ENCODE data around the gene RIBC2. TPM values are rescaled to one million over a fixed set of nuclear protein-coding genes. Genes with fewer than 3 reads are reported as not detected.

Gene RIBC2
- total and polyA plus RNA-seq, 2 of the 4 experiments (the other 2 are of a cell fraction) = 0.29 to 0.36 TPM

DNA sequence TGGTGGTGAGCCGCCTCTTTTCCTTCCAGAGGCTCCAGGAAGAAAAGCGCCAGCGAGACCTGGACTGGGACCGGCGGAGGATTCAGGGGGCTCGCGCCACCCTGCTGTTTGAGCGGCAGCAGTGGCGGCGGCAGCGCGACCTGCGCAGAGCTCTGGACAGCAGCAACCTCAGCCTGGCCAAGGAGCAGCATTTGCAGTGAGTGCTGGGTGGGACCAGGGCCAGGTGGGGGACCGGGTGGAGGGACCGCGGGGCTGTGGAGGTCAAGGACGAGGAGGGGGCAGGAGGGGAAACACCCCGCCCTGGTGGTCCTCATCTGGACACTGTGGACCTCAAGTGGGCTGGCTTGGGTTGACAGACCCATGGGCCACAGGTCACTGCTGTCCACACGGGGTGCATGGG, 17.4 kb downstream of the RIBC2 start:
- no peak for DNase-seq
- H3K4me3 ChIP-seq (ENCODE audit: insufficient read depth, low read depth, low read length) = no peak overlapping the region
- H3K4me1 ChIP-seq (ENCODE audit: control insufficient read depth, insufficient read depth, low read length) = 0 out of 2 replicates have a peak, but pooled peaks cover 2% of the 10 kb centered on the region
- peaks cover 3% of the 10 kb centered on the region for H3K9me3 ChIP-seq (ENCODE audit: control insufficient read depth, insufficient read depth, low read length)
- ChIA-PET POLR2A (ENCODE audit: unreplicated experiment) (no interaction called here), CTCF (no interaction called here)
- no peak overlapping the region for H2BK5ac ChIP-seq (ENCODE audit: low read depth, low read length, poor library complexity, severe bottlenecking)
- no peak overlapping the region for H2AK5ac ChIP-seq (ENCODE audit: low read depth, low read length)
- no peak overlapping the region for H2BK120ac ChIP-seq (ENCODE audit: low read depth, low read length)
- H3K4ac ChIP-seq (ENCODE audit: low read depth, low read length) = no peak overlapping the region
- intact Hi-C loops (cut with micrococcal nuclease) = no loop called here
- H4K20me1 ChIP-seq (ENCODE audit: insufficient read depth, low read length) = no peaks in the 10 kb centered on the region
- no peaks in the 10 kb centered on the region for H3K79me1 ChIP-seq (ENCODE audit: low read depth in 1 of 2, low read length in 2 of 2)
- no peaks in the 10 kb centered on the region for H3K36me3 ChIP-seq (ENCODE audit: control insufficient read depth, insufficient read depth, low read length)
- peaks cover 19% of the 10 kb centered on the region; the same call in 1 of the 2 replicates for H3K27me3 ChIP-seq (ENCODE audit: control insufficient read depth, insufficient read depth, low read length)
- H4K5ac ChIP-seq (ENCODE audit: low read depth, low read length) = no peak overlapping the region
- H2AFZ ChIP-seq (replicated peaks; ENCODE audit: low read length, poor library complexity) = no peak overlapping the region
- ATAC-seq (ENCODE audit: low read depth) = no peak
- in situ Hi-C loops (cut with MboI; ENCODE audit: low sequenced_read_pairs) = loop anchor here (5.0 kb wide), 1 partner anchor 164 kb away; no protein-coding TSS in a partner anchor
- no peak overlapping the region for H3K9ac ChIP-seq (ENCODE audit: low read depth, low read length)
- H3K56ac ChIP-seq (ENCODE audit: extremely low read depth, insufficient read depth, low read length) = no peak overlapping the region
- BruUV-seq (replicated peaks) = no TSS peak
- H3K14ac ChIP-seq (replicated peaks; ENCODE audit: low read depth, low read length) = no peak overlapping the region
- no peak overlapping the region for H2BK20ac ChIP-seq (ENCODE audit: low read depth, low read length)
- no peak overlapping the region for H3K18ac ChIP-seq (ENCODE audit: low read depth, low read length)
- no peak overlapping the region for H3K4me2 ChIP-seq (ENCODE audit: low read depth, low read length)
- dilution Hi-C loops (cut with HindIII; ENCODE audit: low sequenced_read_pairs, unreplicated experiment) = no loop called here
- H3K27ac ChIP-seq (ENCODE audit: insufficient read depth, low read length) = no peak overlapping the region
- 95% methylated on average over 8 of the region's 19 CpGs; no CpG with 5 or more reads in 1 of the 2 experiments for WGBS, 2 experiments (ENCODE audit: extremely low coverage in 2 of 2, insufficient read length in 1 of 2)
- no peak for TF ChIP-seq RAD21 (IDR thresholded peaks at IDR 0.05; ENCODE audit: low read length)
- TF ChIP-seq MXI1 (IDR thresholded peaks at IDR 0.05; ENCODE audit: borderline replicate concordance, low read depth, low read length) = no peak
- no peak for TF ChIP-seq RFX5 (IDR thresholded peaks at IDR 0.05; ENCODE audit: low read depth, low read length)
- TF ChIP-seq CEBPB (IDR thresholded peaks at IDR 0.05; ENCODE audit: low read depth, low read length) = no peak
- TF ChIP-seq RCOR1 (IDR thresholded peaks at IDR 0.05; ENCODE audit: insufficient replicate concordance, low read length) = no peak
- TF ChIP-seq, protein P1, sequence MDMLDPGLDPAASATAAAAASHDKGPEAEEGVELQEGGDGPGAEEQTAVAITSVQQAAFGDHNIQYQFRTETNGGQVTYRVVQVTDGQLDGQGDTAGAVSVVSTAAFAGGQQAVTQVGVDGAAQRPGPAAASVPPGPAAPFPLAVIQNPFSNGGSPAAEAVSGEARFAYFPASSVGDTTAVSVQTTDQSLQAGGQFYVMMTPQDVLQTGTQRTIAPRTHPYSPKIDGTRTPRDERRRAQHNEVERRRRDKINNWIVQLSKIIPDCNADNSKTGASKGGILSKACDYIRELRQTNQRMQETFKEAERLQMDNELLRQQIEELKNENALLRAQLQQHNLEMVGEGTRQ (IDR thresholded peaks at IDR 0.05; ENCODE audit: low read depth, low read length) = no peak
- TF ChIP-seq, protein P2, sequence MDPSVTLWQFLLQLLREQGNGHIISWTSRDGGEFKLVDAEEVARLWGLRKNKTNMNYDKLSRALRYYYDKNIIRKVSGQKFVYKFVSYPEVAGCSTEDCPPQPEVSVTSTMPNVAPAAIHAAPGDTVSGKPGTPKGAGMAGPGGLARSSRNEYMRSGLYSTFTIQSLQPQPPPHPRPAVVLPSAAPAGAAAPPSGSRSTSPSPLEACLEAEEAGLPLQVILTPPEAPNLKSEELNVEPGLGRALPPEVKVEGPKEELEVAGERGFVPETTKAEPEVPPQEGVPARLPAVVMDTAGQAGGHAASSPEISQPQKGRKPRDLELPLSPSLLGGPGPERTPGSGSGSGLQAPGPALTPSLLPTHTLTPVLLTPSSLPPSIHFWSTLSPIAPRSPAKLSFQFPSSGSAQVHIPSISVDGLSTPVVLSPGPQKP (IDR thresholded peaks at IDR 0.05; ENCODE audit: borderline replicate concordance, low read depth, low read length) = no peak
- no peak for TF ChIP-seq NFE2L2 (IDR thresholded peaks at IDR 0.05; ENCODE audit: low read depth, low read length)
- TF ChIP-seq CHD1 (IDR thresholded peaks at IDR 0.05; ENCODE audit: low read depth, low read length) = no peak
- no peak for TF ChIP-seq FOS (IDR thresholded peaks at IDR 0.05; ENCODE audit: low read depth, low read length)
- TF ChIP-seq POLR2A (IDR thresholded peaks at IDR 0.05; ENCODE audit: low read depth, low read length) = no peak
- TF ChIP-seq MAFK (IDR thresholded peaks at IDR 0.05; ENCODE audit: low read depth, low read length) = no peak
- TF ChIP-seq MAZ (IDR thresholded peaks at IDR 0.05; ENCODE audit: borderline replicate concordance, low read depth, low read length) = no peak
- no peak for TF ChIP-seq BHLHE40 (IDR thresholded peaks at IDR 0.05; ENCODE audit: low read depth, low read length)
- TF ChIP-seq, protein P3, sequence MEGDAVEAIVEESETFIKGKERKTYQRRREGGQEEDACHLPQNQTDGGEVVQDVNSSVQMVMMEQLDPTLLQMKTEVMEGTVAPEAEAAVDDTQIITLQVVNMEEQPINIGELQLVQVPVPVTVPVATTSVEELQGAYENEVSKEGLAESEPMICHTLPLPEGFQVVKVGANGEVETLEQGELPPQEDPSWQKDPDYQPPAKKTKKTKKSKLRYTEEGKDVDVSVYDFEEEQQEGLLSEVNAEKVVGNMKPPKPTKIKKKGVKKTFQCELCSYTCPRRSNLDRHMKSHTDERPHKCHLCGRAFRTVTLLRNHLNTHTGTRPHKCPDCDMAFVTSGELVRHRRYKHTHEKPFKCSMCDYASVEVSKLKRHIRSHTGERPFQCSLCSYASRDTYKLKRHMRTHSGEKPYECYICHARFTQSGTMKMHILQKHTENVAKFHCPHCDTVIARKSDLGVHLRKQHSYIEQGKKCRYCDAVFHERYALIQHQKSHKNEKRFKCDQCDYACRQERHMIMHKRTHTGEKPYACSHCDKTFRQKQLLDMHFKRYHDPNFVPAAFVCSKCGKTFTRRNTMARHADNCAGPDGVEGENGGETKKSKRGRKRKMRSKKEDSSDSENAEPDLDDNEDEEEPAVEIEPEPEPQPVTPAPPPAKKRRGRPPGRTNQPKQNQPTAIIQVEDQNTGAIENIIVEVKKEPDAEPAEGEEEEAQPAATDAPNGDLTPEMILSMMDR (conservative IDR thresholded peaks at IDR 0.05; ENCODE audit: low read depth, low read length) = no peak
- no peak for TF ChIP-seq SMC3 (IDR thresholded peaks at IDR 0.05; ENCODE audit: low read depth, low read length)
- H3K9me1 ChIP-seq (ENCODE audit: insufficient read depth, low read length) = no peaks in the 10 kb centered on the region
- no peak overlapping the region for H2AK9ac ChIP-seq (replicated peaks; ENCODE audit: low read depth, low read length, poor library complexity)
- no peak overlapping the region for H2BK15ac ChIP-seq (ENCODE audit: low read depth, low read length)
- no peak overlapping the region for H3K23ac ChIP-seq (ENCODE audit: low read depth, low read length)
- no peak overlapping the region for H4K91ac ChIP-seq (ENCODE audit: insufficient read depth, low read depth, low read length)
- H4K8ac ChIP-seq (ENCODE audit: low read depth in 2 of 2, low read length in 2 of 2) = no peak overlapping the region

Measured in IMR-90 (cell line).